Gastroesophageal sphincter (tissue), 4 donors: ENCODE results near the gene TMEM139. TPM values are rescaled to one million over a fixed set of nuclear protein-coding genes. Genes with fewer than 3 reads are reported as not detected.
A peak's percentile ranks its signal among the peaks of the same experiment; 100 is the strongest.

Source experiments
- ATAC-seq: fragments of 150-250 bp; one replicate; pipeline ENCODE4 v1.9.1; 2016; ENCODE audit warnings: mild to moderate bottlenecking, moderate library complexity
- H3K27ac ChIP-seq, 4 donors: fragments of 200-600 bp; sonication (generic) in 3 of 4; 1 replicate in 3 of 4; 2 replicates in 1 of 4; pipeline ENCODE4 v1.5.1; 2016 to 2019
- H3K27me3 ChIP-seq: fragments of 200-600 bp; sonication (generic); one replicate; pipeline ENCODE4 v1.5.1; 2019
- H3K36me3 ChIP-seq, 2 donors: fragments of 200-600 bp; sonication (generic); one replicate each; pipeline ENCODE4 v1.5.1; 2019; ENCODE audit warnings: control low read depth in 1 of 2
- H3K4me1 ChIP-seq, 3 donors: fragments of 200-600 bp; sonication (generic); 1 replicate in 2 of 3; 2 replicates in 1 of 3; pipeline ENCODE4 v1.5.1; 2016 to 2019; ENCODE audit warnings: control low read depth in 2 of 3
- H3K4me3 ChIP-seq, 2 donors: fragments of 200-600 bp; sonication (generic); one replicate each; pipeline ENCODE4 v1.5.1; 2019; ENCODE audit warnings: mild to moderate bottlenecking in 1 of 2, moderate library complexity in 1 of 2
- H3K9me3 ChIP-seq, 3 donors: fragments of 200-600 bp; sonication (generic); one replicate each; pipeline ENCODE4 v1.5.1; 2017 to 2019; ENCODE audit warnings: control low read depth in 2 of 3
- EP300 ChIP-seq: sonication (generic); formaldehyde crosslinking; IDR thresholded peaks from one replicate; pipeline ENCODE4 v1.6.1; 2017; ENCODE audit warnings: antibody characterized with exemption, mild to moderate bottlenecking
- POLR2A ChIP-seq, 2 donors: fragments of 450-650 bp; IDR thresholded peaks; one replicate each; pipeline ENCODE4 v1.6.1; 2017; ENCODE audit warnings: antibody characterized with exemption in 2 of 2, mild to moderate bottlenecking in 2 of 2, moderate library complexity in 1 of 2
- POLR2AphosphoS5 ChIP-seq: sonication (generic); formaldehyde crosslinking; IDR thresholded peaks from one replicate; pipeline ENCODE4 v1.6.1; 2017; ENCODE audit warnings: antibody characterized with exemption
- WGBS, 2 donors: methylation state at CpG; one replicate each; pipeline ENCODE4 v1.1.5; 2018; ENCODE audit warnings: low coverage in 1 of 2; 5-methylcytosine and 5-hydroxymethylcytosine counted together
- total RNA-seq, 4 donors: library from RNA; depleted of rRNA; stranded (reverse); fragments of >200 nt; gene quantifications; one replicate each; pipeline ENCODE4 v1.1.0, GENCODE V29; 2016
- TF ChIP-seq, protein P1 (sequence below), 4 experiments: fragments of 200-600 bp in 2 of 4; fragments of 450-650 bp in 2 of 4; sonication (generic) in 1 of 4; IDR thresholded peaks; one replicate each; pipeline ENCODE4 v1.5.1; 2017 to 2019; ENCODE audit warnings: antibody characterized with exemption in 4 of 4, mild to moderate bottlenecking in 2 of 4, moderate library complexity in 2 of 4

The TMEM139 gene
- total RNA-seq, 4 donors from 2014 or later = 0.40 to 1.4 (median 0.49) TPM; not detected in 1

DNA sequence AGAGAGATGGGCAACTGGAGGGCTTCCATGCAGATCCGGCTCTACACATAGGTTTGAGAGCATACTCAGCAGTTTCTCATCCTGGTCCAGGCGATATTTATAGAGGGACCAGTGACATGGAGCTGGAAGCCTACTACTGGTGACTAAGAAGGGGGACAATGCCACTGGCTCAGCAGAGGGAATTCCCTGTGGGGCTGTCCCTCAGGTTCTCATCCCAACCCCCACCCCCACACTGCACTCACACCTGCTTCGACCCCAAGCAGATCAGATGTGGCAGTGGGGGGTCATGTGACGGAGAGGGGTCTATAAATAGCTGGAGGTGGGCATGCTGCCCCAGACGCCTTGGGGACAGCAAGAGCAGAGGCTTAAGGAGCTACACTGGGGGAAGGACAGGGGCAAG, 31.0 kb downstream of the TMEM139 start, which contains the start of gene CLCN1:
CLCN1 (plus strand) TSS at position 336 of the 400 bp plus-strand sequence. CDS start 102 bp downstream, outside the sequence.
- no CpG with 5 or more reads among the region's 5 CpGs for WGBS, 2 donors
- TF ChIP-seq POLR2A (IDR thresholded peaks at IDR 0.05) = no peak
- TF ChIP-seq, protein P1, sequence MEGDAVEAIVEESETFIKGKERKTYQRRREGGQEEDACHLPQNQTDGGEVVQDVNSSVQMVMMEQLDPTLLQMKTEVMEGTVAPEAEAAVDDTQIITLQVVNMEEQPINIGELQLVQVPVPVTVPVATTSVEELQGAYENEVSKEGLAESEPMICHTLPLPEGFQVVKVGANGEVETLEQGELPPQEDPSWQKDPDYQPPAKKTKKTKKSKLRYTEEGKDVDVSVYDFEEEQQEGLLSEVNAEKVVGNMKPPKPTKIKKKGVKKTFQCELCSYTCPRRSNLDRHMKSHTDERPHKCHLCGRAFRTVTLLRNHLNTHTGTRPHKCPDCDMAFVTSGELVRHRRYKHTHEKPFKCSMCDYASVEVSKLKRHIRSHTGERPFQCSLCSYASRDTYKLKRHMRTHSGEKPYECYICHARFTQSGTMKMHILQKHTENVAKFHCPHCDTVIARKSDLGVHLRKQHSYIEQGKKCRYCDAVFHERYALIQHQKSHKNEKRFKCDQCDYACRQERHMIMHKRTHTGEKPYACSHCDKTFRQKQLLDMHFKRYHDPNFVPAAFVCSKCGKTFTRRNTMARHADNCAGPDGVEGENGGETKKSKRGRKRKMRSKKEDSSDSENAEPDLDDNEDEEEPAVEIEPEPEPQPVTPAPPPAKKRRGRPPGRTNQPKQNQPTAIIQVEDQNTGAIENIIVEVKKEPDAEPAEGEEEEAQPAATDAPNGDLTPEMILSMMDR (IDR thresholded peaks at IDR 0.05) = no peak
- TF ChIP-seq POLR2AphosphoS5 = no peak
- TF ChIP-seq EP300 = no peak
- Histone ChIP-seq H3K4me3 (no peak within 1 kb of the TSS), H3K27me3 (no peaks in the 10 kb centered on the region), H3K9me3 (no peaks in the 10 kb centered on the region), H3K4me1 (no peaks in the 10 kb centered on the region), H3K36me3 (no peaks in the 10 kb centered on the region), H3K27ac (no peak within 1 kb of the TSS)
- no peak for ATAC-seq

DNA sequence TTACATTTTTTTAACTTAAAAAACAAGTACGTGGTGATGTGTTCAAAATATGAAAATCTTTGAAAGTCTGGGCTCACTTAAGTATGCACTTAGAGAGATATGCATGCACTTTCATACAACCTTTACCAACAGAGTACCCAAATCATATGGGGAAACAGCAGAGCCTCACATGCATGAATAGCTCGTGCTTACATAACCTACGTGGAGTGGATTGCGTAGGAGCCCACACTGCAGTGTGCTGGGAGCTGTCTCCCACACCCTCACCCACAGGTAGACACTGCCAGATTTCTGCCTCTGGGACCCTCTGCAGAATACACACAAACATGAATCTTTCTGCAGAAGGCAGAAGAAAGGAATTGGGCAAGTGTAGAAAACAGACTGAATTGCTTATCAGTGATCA, 31.7 kb downstream of the TMEM139 start:
- H3K36me3 ChIP-seq = no peaks in the 10 kb centered on the region
- TF ChIP-seq, protein P1 (IDR thresholded peaks at IDR 0.05) = no peak
- TF ChIP-seq POLR2AphosphoS5 (no peak), POLR2A (IDR thresholded peaks at IDR 0.05) (no peak)
- no peaks in the 10 kb centered on the region for H3K4me1 ChIP-seq
- no peaks in the 10 kb centered on the region for H3K27me3 ChIP-seq
- H3K4me3 ChIP-seq = no peak overlapping the region
- H3K9me3 ChIP-seq = no peaks in the 10 kb centered on the region
- no peak overlapping the region for H3K27ac ChIP-seq
- WGBS, 2 donors = 82 to 86% methylated on average over 1 to 4 of the region's 4 CpGs
- ATAC-seq = no peak

DNA sequence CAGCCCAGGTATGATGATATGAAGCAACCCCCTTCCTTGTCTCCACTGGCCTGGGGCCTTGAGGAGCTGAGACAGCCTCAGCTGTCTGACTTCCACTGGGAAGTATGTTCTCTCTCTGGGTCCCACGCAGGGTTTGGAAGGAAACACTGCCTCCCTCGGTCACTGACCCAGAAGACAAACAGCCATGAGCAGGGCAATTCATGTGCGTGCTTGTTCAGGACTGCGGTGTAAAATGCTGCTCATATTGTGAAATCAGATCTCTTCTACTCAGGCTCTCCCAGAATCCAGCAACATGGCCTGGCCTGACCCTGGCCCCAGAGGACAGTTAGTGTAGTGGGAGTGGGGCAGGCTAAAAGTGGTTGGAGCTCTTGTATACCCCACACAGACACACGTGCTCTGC, 33.9 kb downstream of the TMEM139 start:
- TF ChIP-seq EP300 (no peak), POLR2AphosphoS5 (no peak), POLR2A (IDR thresholded peaks at IDR 0.05) (no peak)
- TF ChIP-seq, protein P1 (IDR thresholded peaks at IDR 0.05) = no peak
- no peaks in the 10 kb centered on the region for H3K36me3 ChIP-seq
- no peaks in the 10 kb centered on the region for H3K9me3 ChIP-seq
- whole genome bisulfite sequencing, 2 donors = 70 to 73% methylated on average over 3 of the region's 5 CpGs
- no peak overlapping the region for H3K27ac ChIP-seq
- no peaks in the 10 kb centered on the region for H3K27me3 ChIP-seq
- no peaks in the 10 kb centered on the region for H3K4me1 ChIP-seq
- H3K4me3 ChIP-seq = no peak overlapping the region
- ATAC-seq = no peak

DNA sequence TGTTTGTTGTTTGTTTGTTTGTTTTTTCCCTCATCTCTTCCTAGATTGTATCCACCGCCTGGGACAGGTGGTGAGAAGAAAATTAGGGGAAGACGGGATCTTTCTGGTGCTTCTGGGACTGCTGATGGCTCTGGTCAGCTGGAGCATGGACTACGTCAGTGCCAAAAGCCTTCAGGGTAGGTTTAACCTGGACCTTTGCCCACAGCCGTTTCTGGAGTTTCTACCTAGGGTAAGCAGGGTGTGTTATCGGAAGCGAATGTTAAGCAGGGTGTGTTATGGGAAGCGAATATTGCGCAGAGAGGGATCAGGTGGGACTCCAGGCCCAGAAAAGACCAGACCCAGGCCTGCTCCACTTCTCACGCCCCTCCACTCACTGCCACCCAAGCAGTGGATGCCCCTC, 35.9 kb downstream of the TMEM139 start:
- Histone ChIP-seq H3K27me3 (no peaks in the 10 kb centered on the region), H3K4me3 (no peak overlapping the region), H3K27ac (no peak overlapping the region), H3K36me3 (no peaks in the 10 kb centered on the region), H3K9me3 (no peaks in the 10 kb centered on the region), H3K4me1 (no peaks in the 10 kb centered on the region)
- 17% methylated on average over 1 of the region's 9 CpGs; no CpG with 5 or more reads in 1 of the 2 donors for WGBS, 2 donors
- TF ChIP-seq POLR2AphosphoS5 = no peak
- no peak for TF ChIP-seq EP300
- TF ChIP-seq, protein P1 (IDR thresholded peaks at IDR 0.05) = no peak
- no peak for TF ChIP-seq POLR2A (IDR thresholded peaks at IDR 0.05)
- no peak for ATAC-seq

DNA sequence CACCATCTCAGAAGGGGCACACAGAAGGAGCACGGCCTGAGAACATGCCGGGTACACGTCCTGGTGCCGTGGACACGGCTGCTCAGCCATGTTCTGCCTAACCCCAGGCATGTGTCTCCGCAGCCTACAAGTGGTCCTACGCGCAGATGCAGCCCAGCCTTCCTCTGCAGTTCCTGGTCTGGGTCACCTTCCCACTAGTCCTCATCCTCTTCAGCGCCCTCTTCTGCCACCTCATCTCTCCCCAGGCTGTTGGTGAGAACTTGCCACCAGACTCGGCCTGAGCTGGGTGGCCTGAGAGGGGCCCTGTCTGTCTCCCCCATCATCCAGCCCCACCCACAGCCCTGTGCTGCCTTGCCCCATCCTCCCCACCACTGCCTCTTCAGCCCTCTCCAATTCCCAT, 36.5 kb downstream of the TMEM139 start:
- no peak overlapping the region for H3K27ac ChIP-seq
- peak; percentile 20 for ATAC-seq
- H3K36me3 ChIP-seq = no peaks in the 10 kb centered on the region
- no peaks in the 10 kb centered on the region for H3K4me1 ChIP-seq
- TF ChIP-seq POLR2AphosphoS5 = no peak
- TF ChIP-seq, protein P1 (IDR thresholded peaks at IDR 0.05) = no peak
- TF ChIP-seq POLR2A (IDR thresholded peaks at IDR 0.05) = no peak
- no peak for TF ChIP-seq EP300
- no peaks in the 10 kb centered on the region for H3K9me3 ChIP-seq
- H3K4me3 ChIP-seq = no peak overlapping the region
- H3K27me3 ChIP-seq = no peaks in the 10 kb centered on the region
- WGBS, 2 donors = 97 to 100% methylated on average over 1 to 4 of the region's 10 CpGs
